ENCODE measurements around the gene MEI1. TPM values are rescaled to one million over a fixed set of nuclear protein-coding genes. Genes with fewer than 3 reads are reported as not detected.
A peak's percentile ranks its signal among the peaks of the same experiment; 100 is the strongest.

The MEI1 gene
- total and polyA plus RNA-seq, 4 donors: 0.33 to 1.3 (median 0.72) TPM

- DNase-seq (ENCODE audit: low spot score): peak; percentile 93
- Histone ChIP-seq H3K27ac (ENCODE audit: low read depth in 1 of 2, low read length in 2 of 2) (peak overlapping the region; percentile 69 to 76), H3K4me3 (ENCODE audit: low read depth in 1 of 3, low read length in 3 of 3) (peak overlapping the region; percentile 62 to 88 (median 68)), H3K4me1 (ENCODE audit: control insufficient read depth in 4 of 4, insufficient read depth in 4 of 4, low read length in 3 of 4) (peaks cover 1 to 9% (median 6%) of the 10 kb centered on the region in 4 donors), H3K9me3 (ENCODE audit: control insufficient read depth in 4 of 4, low read length in 3 of 4) (no peaks in the 10 kb centered on the region), H3K9ac (ENCODE audit: low read depth in 1 of 2, low read length in 2 of 2) (peak overlapping the region; percentile 53 to 78), H3K27me3 (ENCODE audit: control insufficient read depth in 4 of 4, insufficient read depth in 4 of 4, low read length in 3 of 4) (no peaks in the 10 kb centered on the region), H3K36me3 (ENCODE audit: control insufficient read depth in 4 of 4, insufficient read depth in 3 of 4, low read depth in 1 of 4, low read length in 3 of 4) (peaks cover 4 to 23% (median 20%) of the 10 kb centered on the region in 4 donors)
- WGBS: 54% methylated on average over 50 of the region's 50 CpGs
- TF ChIP-seq GABPA (IDR thresholded peaks at IDR 0.05 in 1 of 2, conservative IDR thresholded peaks at IDR 0.05 in 1 of 2) (peak; percentile 95 to 98), ATF3 (IDR thresholded peaks at IDR 0.05) (no peak)
Observed at GRCh38 chr22:41682033-41682807, 17.1 kb upstream of the MEI1 start.

- 95% methylated on average over 9 of the region's 9 CpGs for WGBS
- H3K27me3 ChIP-seq (ENCODE audit: control insufficient read depth in 4 of 4, insufficient read depth in 4 of 4, low read length in 3 of 4): no peaks in the 10 kb centered on the region
- peaks cover 4 to 20% (median 18%) of the 10 kb centered on the region in 4 donors for H3K36me3 ChIP-seq (ENCODE audit: control insufficient read depth in 4 of 4, insufficient read depth in 3 of 4, low read depth in 1 of 4, low read length in 3 of 4)
- peaks cover 1 to 17% (median 13%) of the 10 kb centered on the region in 4 donors for H3K4me1 ChIP-seq (ENCODE audit: control insufficient read depth in 4 of 4, insufficient read depth in 4 of 4, low read length in 3 of 4)
- no peak for TF ChIP-seq RXRA (IDR thresholded peaks at IDR 0.05)
- H3K9ac ChIP-seq (ENCODE audit: low read depth in 1 of 2, low read length in 2 of 2): no peak overlapping the region
- H3K9me3 ChIP-seq (ENCODE audit: control insufficient read depth in 4 of 4, low read length in 3 of 4): no peaks in the 10 kb centered on the region
- DNase-seq (ENCODE audit: low spot score): no peak
- peak overlapping the region in 1 of 3 donors; percentile 88 for H3K4me3 ChIP-seq (ENCODE audit: low read depth in 1 of 3, low read length in 3 of 3)
- peak overlapping the region in 1 of 2 donors; percentile 76 for H3K27ac ChIP-seq (ENCODE audit: low read depth in 1 of 2, low read length in 2 of 2)
Observed at GRCh38 chr22:41683052-41683451, 16.3 kb upstream of the MEI1 start.

- peaks cover 4 to 17% (median 12%) of the 10 kb centered on the region in 4 donors for H3K36me3 ChIP-seq (ENCODE audit: control insufficient read depth in 4 of 4, insufficient read depth in 3 of 4, low read depth in 1 of 4, low read length in 3 of 4)
- H3K4me1 ChIP-seq (ENCODE audit: control insufficient read depth in 4 of 4, insufficient read depth in 4 of 4, low read length in 3 of 4): peaks cover 1 to 19% (median 13%) of the 10 kb centered on the region in 4 donors
- no peak overlapping the region for H3K9ac ChIP-seq (ENCODE audit: low read depth in 1 of 2, low read length in 2 of 2)
- DNase-seq (ENCODE audit: low spot score): no peak
- no peak for TF ChIP-seq EGR1 (IDR thresholded peaks at IDR 0.05; ENCODE audit: low read depth in 2 of 2)
- TF ChIP-seq ATF3 (IDR thresholded peaks at IDR 0.05): no peak
- TF ChIP-seq NR2F2 (IDR thresholded peaks at IDR 0.05): no peak
- TF ChIP-seq RXRA (IDR thresholded peaks at IDR 0.05): no peak
- TF ChIP-seq FOXA2 (IDR thresholded peaks at IDR 0.05): no peak
- no peak for TF ChIP-seq HNF4G (IDR thresholded peaks at IDR 0.05)
- no peak for TF ChIP-seq JUND (IDR thresholded peaks at IDR 0.05)
- no peak for TF ChIP-seq MAX (IDR thresholded peaks at IDR 0.05)
- no peak for TF ChIP-seq RAD21 (IDR thresholded peaks at IDR 0.05)
- TF ChIP-seq YY1 (IDR thresholded peaks at IDR 0.05): no peak
- H3K4me3 ChIP-seq (ENCODE audit: low read depth in 1 of 3, low read length in 3 of 3): no peak overlapping the region
- H3K27me3 ChIP-seq (ENCODE audit: control insufficient read depth in 4 of 4, insufficient read depth in 4 of 4, low read length in 3 of 4): no peaks in the 10 kb centered on the region
- WGBS: 93% methylated on average over 3 of the region's 3 CpGs
- no peaks in the 10 kb centered on the region for H3K9me3 ChIP-seq (ENCODE audit: control insufficient read depth in 4 of 4, low read length in 3 of 4)
- H3K27ac ChIP-seq (ENCODE audit: low read depth in 1 of 2, low read length in 2 of 2): no peak overlapping the region
Observed at GRCh38 chr22:41683616-41684015, 15.7 kb upstream of the MEI1 start.

- H3K4me3 ChIP-seq (ENCODE audit: low read depth in 1 of 3, low read length in 3 of 3): no peak overlapping the region
- TF ChIP-seq SP1 (IDR thresholded peaks at IDR 0.05) (no peak), EGR1 (IDR thresholded peaks at IDR 0.05; ENCODE audit: low read depth in 2 of 2) (no peak), JUND (IDR thresholded peaks at IDR 0.05) (no peak), ZBTB33 (IDR thresholded peaks at IDR 0.05) (no peak), CTCF (IDR thresholded peaks at IDR 0.05; ENCODE audit: low read depth, low read length, missing input control) (no peak), RAD21 (IDR thresholded peaks at IDR 0.05) (no peak), HNF4A (conservative IDR thresholded peaks at IDR 0.05) (no peak), HNF4G (IDR thresholded peaks at IDR 0.05) (no peak), YY1 (IDR thresholded peaks at IDR 0.05) (no peak), FOXA1 (IDR thresholded peaks at IDR 0.05) (no peak), ATF3 (IDR thresholded peaks at IDR 0.05) (no peak), MAX (IDR thresholded peaks at IDR 0.05) (no peak)
- no peak for DNase-seq (ENCODE audit: low spot score)
- H3K9me3 ChIP-seq (ENCODE audit: control insufficient read depth in 4 of 4, low read length in 3 of 4): no peaks in the 10 kb centered on the region
- no peak overlapping the region for H3K27ac ChIP-seq (ENCODE audit: low read depth in 1 of 2, low read length in 2 of 2)
- H3K4me1 ChIP-seq (ENCODE audit: control insufficient read depth in 4 of 4, insufficient read depth in 4 of 4, low read length in 3 of 4): peaks cover 1 to 19% (median 13%) of the 10 kb centered on the region in 4 donors
- peaks cover 3 to 11% (median 9%) of the 10 kb centered on the region in 4 donors for H3K36me3 ChIP-seq (ENCODE audit: control insufficient read depth in 4 of 4, insufficient read depth in 3 of 4, low read depth in 1 of 4, low read length in 3 of 4)
- H3K27me3 ChIP-seq (ENCODE audit: control insufficient read depth in 4 of 4, insufficient read depth in 4 of 4, low read length in 3 of 4): no peaks in the 10 kb centered on the region
- 87% methylated on average over 4 of the region's 4 CpGs for WGBS
- no peak overlapping the region for H3K9ac ChIP-seq (ENCODE audit: low read depth in 1 of 2, low read length in 2 of 2)
Observed at GRCh38 chr22:41684194-41684593, 15.1 kb upstream of the MEI1 start.

All from liver (tissue), 9 donors.